Mesodermal cell (in vitro differentiated cells): ENCODE data around the gene WWTR1.

Experiments
- H3K27ac ChIP-seq: 2 replicates; pipeline ENCODE4 v1.7.0; 2013; ENCODE audit warnings: mild to moderate bottlenecking, low read depth, low read length, moderate library complexity; ENCODE audit not compliant: severe bottlenecking
- H3K36me3 ChIP-seq: 2 replicates; pipeline ENCODE4 v1.7.1; 2013; ENCODE audit warnings: mild to moderate bottlenecking, low read length, moderate library complexity; ENCODE audit not compliant: control insufficient read depth, insufficient read depth
- H3K4me1 ChIP-seq: one replicate; pipeline ENCODE4 v1.7.1; 2013; ENCODE audit warnings: mild to moderate bottlenecking, low read length; ENCODE audit not compliant: insufficient read depth, control insufficient read depth, poor library complexity, severe bottlenecking
- H3K4me3 ChIP-seq: 2 replicates; pipeline ENCODE4 v1.7.0; 2013; ENCODE audit warnings: low read length, control low read depth, mild to moderate bottlenecking; ENCODE audit not compliant: insufficient read depth, poor library complexity, severe bottlenecking; ENCODE audit errors: extremely low read depth
- H3K9me3 ChIP-seq: 2 replicates; pipeline ENCODE4 v1.7.1; 2013; ENCODE audit warnings: mild to moderate bottlenecking, low read length, moderate library complexity; ENCODE audit not compliant: control insufficient read depth
- WGBS, 2 experiments: methylation state at CpG; one replicate each; pipeline ENCODE4 v1.1.5; 2013; ENCODE audit warnings: missing lambda C conversion rate in 2 of 2; ENCODE audit not compliant: insufficient coverage in 2 of 2; 5-methylcytosine and 5-hydroxymethylcytosine counted together

WWTR1 gene

GRCh38 chr3:149673393-149673792 is 15.6 kb upstream of the WWTR1 start:
- H3K27ac ChIP-seq = peak overlapping the region; percentile 30
- H3K4me1 ChIP-seq = peaks cover 20% of the 10 kb centered on the region
- WGBS, 2 experiments = no CpG with 5 or more reads among the region's 1 CpG
- H3K4me3 ChIP-seq = no peak overlapping the region
- no peaks in the 10 kb centered on the region for H3K9me3 ChIP-seq
- H3K36me3 ChIP-seq = no peaks in the 10 kb centered on the region

GRCh38 chr3:149670742-149671492 is 13.1 kb upstream of the WWTR1 start:
- H3K9me3 ChIP-seq = no peaks in the 10 kb centered on the region
- 33 to 50% methylated on average over 4 to 8 of the region's 10 CpGs for WGBS, 2 experiments

GRCh38 chr3:149667576-149667975 is 9.8 kb upstream of the WWTR1 start:
- Histone ChIP-seq H3K4me1 (peaks cover 25% of the 10 kb centered on the region), H3K27ac (no peak overlapping the region), H3K36me3 (no peaks in the 10 kb centered on the region), H3K4me3 (no peak overlapping the region), H3K9me3 (no peaks in the 10 kb centered on the region)
- WGBS, 2 experiments = 100% methylated on average over 1 of the region's 2 CpGs; no CpG with 5 or more reads in 1 of the 2 experiments

More at GRCh38 chr3:149670742-149671492, 13.1 kb upstream of the WWTR1 start:
- Histone ChIP-seq H3K27ac (no peak overlapping the region), H3K4me1 (peaks cover 20% of the 10 kb centered on the region), H3K4me3 (no peak overlapping the region), H3K36me3 (no peaks in the 10 kb centered on the region)

GRCh38 chr3:149663966-149664365 is 6.1 kb upstream of the WWTR1 start:
- no peak overlapping the region for H3K27ac ChIP-seq
- no peaks in the 10 kb centered on the region for H3K36me3 ChIP-seq
- peaks cover 16% of the 10 kb centered on the region for H3K4me1 ChIP-seq
- 83% methylated on average over 1 of the region's 1 CpG; no CpG with 5 or more reads in 1 of the 2 experiments for WGBS, 2 experiments
- H3K4me3 ChIP-seq = no peak overlapping the region
- H3K9me3 ChIP-seq = no peaks in the 10 kb centered on the region

- whole genome bisulfite sequencing, 2 experiments = 55 to 61% methylated on average over 3 to 4 of the region's 4 CpGs
- H3K4me1 ChIP-seq = peaks cover 20% of the 10 kb centered on the region
- no peak overlapping the region for H3K4me3 ChIP-seq
- no peaks in the 10 kb centered on the region for H3K36me3 ChIP-seq
- H3K9me3 ChIP-seq = no peaks in the 10 kb centered on the region
- H3K27ac ChIP-seq = peak overlapping the region; percentile 67
Observed at GRCh38 chr3:149662240-149662887, 4.5 kb upstream of the WWTR1 start.

- H3K27ac ChIP-seq = no peak overlapping the region
- H3K36me3 ChIP-seq = peaks cover 2% of the 10 kb centered on the region
- H3K9me3 ChIP-seq = no peaks in the 10 kb centered on the region
- H3K4me1 ChIP-seq = peaks cover 20% of the 10 kb centered on the region
- WGBS, 2 experiments = 100% methylated on average over 1 of the region's 1 CpG; no CpG with 5 or more reads in 1 of the 2 experiments
- H3K4me3 ChIP-seq = no peak overlapping the region
Observed at GRCh38 chr3:149660462-149660861, 2.6 kb upstream of the WWTR1 start.

- H3K27ac ChIP-seq = peak overlapping the region; percentile 91
- peak overlapping the region; percentile 89 for H3K4me3 ChIP-seq
- H3K36me3 ChIP-seq = peaks cover 6% of the 10 kb centered on the region
- 40 to 55% methylated on average over 2 to 12 of the region's 24 CpGs for WGBS, 2 experiments
- no peaks in the 10 kb centered on the region for H3K9me3 ChIP-seq
- peaks cover 24% of the 10 kb centered on the region for H3K4me1 ChIP-seq
Observed at GRCh38 chr3:149658744-149659497, 1.1 kb upstream of the WWTR1 start.

- peaks cover 17% of the 10 kb centered on the region for H3K4me1 ChIP-seq
- H3K4me3 ChIP-seq = peak overlapping the region; percentile 89
- 0% methylated on average over 26 to 39 of the region's 41 CpGs for WGBS, 2 experiments
- H3K9me3 ChIP-seq = no peaks in the 10 kb centered on the region
- H3K27ac ChIP-seq = peak overlapping the region; percentile 91
- peaks cover 19% of the 10 kb centered on the region for H3K36me3 ChIP-seq
Observed at GRCh38 chr3:149657321-149657925, 402 bp downstream of the WWTR1 start.

- no peak overlapping the region for H3K27ac ChIP-seq
- H3K4me1 ChIP-seq = peaks cover 16% of the 10 kb centered on the region
- H3K36me3 ChIP-seq = peaks cover 32% of the 10 kb centered on the region
- peak overlapping the region; percentile 89 for H3K4me3 ChIP-seq
- WGBS, 2 experiments = 5 to 40% methylated on average over 1 to 2 of the region's 2 CpGs
- H3K9me3 ChIP-seq = no peaks in the 10 kb centered on the region
Observed at GRCh38 chr3:149655826-149656574, 1.8 kb downstream of the WWTR1 start.

- Histone ChIP-seq H3K9me3 (no peaks in the 10 kb centered on the region), H3K4me3 (peak overlapping the region; percentile 19), H3K36me3 (peaks cover 51% of the 10 kb centered on the region), H3K4me1 (peaks cover 10% of the 10 kb centered on the region), H3K27ac (no peak overlapping the region)
Observed at GRCh38 chr3:149654188-149654601, 3.6 kb downstream of the WWTR1 start.
